ENCODE results near the gene TUBA4A.

TUBA4A gene

DNA sequence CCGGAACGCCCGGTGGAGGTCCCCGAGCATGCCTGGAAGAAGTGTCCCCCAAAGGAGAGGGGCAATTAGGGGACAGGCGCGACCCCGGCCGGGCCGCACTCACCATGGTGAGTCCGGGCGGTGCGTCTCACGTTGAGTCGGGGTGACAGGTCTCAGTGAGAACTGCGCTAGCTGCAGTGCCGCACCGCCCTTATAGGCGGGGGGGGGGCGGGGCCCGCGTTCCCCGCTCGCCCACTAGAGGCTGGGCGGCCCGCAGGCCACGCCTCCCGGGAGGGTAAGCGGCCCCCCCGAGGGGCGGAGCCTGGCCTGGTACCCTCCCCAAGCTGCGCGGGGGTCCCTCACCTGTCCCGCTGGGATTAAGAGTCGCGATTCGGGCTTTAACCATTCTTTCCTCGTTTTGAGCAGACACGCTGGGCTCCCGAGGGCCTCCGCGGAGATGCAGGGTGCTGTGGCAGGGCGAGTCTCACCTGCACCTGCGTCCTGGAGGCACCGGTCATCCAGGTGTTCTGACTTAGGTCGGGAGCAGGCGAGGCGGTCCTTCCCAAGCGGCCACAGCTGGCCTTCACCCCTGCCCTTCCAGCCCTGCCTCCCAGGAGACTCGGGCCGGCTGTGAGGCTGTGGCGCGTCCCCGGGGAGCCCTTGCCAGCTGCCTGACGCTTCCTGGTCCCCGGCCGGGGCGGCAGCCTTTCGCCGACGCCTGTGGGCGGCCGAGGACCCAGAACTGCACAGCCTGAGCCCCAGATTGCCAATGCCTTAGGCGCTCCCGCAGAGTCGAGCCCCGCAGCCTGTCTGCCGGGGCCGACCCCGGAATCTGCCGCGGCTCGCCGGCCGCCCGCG, at the start of gene TUBA4A:
Gene TUBA4A, minus strand, starts transcription at position 166 of the 837 bp plus-strand sequence. Its CDS starts 60 bp downstream, at position 106.
- Histone ChIP-seq H3K36me3 (ENCODE audit: control insufficient read depth, insufficient read depth, low read length, severe bottlenecking) (peaks cover 3% of the 10 kb centered on the region), H3K9ac (ENCODE audit: low read length) (peak within 1 kb of the TSS; percentile 61), H3K9me3 (ENCODE audit: control insufficient read depth, low read length) (no peaks in the 10 kb centered on the region), H3K4me1 (ENCODE audit: control insufficient read depth, insufficient read depth, low read length) (peaks cover 42% of the 10 kb centered on the region), H3K27me3 (replicated peaks; ENCODE audit: control insufficient read depth, insufficient read depth, low read length) (no peaks in the 10 kb centered on the region), H3K4me3 (ENCODE audit: low read length) (peak within 1 kb of the TSS; percentile 81)
- DNase-seq (ENCODE audit: low read depth): peak; percentile 72

DNA sequence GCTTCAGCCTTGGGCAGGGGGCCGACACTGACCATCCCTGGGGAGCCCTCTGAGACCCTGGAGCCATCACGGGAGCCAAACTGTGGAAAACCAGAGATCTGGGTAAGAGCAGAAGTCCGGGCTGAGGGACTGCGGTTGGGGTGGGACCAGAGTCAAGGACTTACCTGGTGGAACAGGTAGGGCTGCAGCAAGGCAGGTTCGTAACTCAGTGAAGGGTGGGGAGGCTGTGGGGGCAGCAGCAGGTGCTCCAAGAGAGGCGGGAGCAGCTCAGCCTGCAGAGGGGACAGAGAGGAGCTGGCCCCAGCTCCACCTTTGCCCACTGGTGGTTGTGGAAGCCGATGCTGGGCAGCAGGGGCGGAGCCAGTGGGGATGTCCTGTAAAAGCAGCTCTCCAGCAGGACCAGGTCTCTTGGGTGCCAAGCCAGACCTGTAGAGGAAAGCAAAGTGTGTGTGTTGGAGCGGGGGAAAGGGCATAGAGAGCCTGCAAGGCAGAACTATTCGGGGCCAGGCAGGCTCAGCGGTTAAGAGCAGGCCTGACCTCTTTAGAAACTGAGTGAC, 48.8 kb upstream of the TUBA4A start:
- Histone ChIP-seq H3K4me1 (ENCODE audit: control insufficient read depth, insufficient read depth, low read length) (no peaks in the 10 kb centered on the region), H3K9ac (ENCODE audit: low read length) (no peak overlapping the region), H3K36me3 (ENCODE audit: control insufficient read depth, insufficient read depth, low read length, severe bottlenecking) (no peaks in the 10 kb centered on the region), H3K9me3 (ENCODE audit: control insufficient read depth, low read length) (no peaks in the 10 kb centered on the region), H3K4me3 (ENCODE audit: low read length) (no peak overlapping the region), H3K27me3 (replicated peaks; ENCODE audit: control insufficient read depth, insufficient read depth, low read length) (peaks cover 51% of the 10 kb centered on the region)
- no peak for DNase-seq (ENCODE audit: low read depth)

DNA sequence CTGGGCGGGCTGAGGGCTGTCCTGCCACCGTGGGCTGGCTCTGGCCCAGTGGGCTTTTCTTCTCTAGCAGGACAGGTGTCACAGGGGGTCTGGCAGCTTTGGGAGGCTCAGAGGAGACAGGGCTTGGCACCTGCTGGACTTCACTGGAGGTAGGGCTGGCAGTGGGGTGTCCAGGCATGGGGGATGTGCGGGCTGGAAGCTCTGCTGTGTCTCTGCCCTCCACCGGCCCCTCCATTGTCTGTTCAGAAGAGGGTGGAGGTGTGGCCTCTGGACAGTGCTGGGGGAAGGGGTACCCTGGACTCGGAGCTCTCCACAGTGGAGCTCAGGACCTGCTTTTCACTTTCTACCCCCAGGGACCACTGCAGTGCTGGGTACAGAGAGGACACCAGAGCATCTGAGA, 46.3 kb upstream of the TUBA4A start:
- H3K4me1 ChIP-seq (ENCODE audit: control insufficient read depth, insufficient read depth, low read length): peaks cover 5% of the 10 kb centered on the region
- H3K36me3 ChIP-seq (ENCODE audit: control insufficient read depth, insufficient read depth, low read length, severe bottlenecking): no peaks in the 10 kb centered on the region
- H3K27me3 ChIP-seq (replicated peaks; ENCODE audit: control insufficient read depth, insufficient read depth, low read length): peaks cover 47% of the 10 kb centered on the region
- H3K9me3 ChIP-seq (ENCODE audit: control insufficient read depth, low read length): no peaks in the 10 kb centered on the region
- no peak for DNase-seq (ENCODE audit: low read depth)
- H3K4me3 ChIP-seq (ENCODE audit: low read length): no peak overlapping the region
- no peak overlapping the region for H3K9ac ChIP-seq (ENCODE audit: low read length)

GRCh38 chr2:219299372-219299760, 45.6 kb upstream of the TUBA4A start:
- no peaks in the 10 kb centered on the region for H3K9me3 ChIP-seq (ENCODE audit: control insufficient read depth, low read length)
- H3K4me3 ChIP-seq (ENCODE audit: low read length): no peak overlapping the region
- no peak for DNase-seq (ENCODE audit: low read depth)
- peaks cover 8% of the 10 kb centered on the region for H3K4me1 ChIP-seq (ENCODE audit: control insufficient read depth, insufficient read depth, low read length)
- H3K36me3 ChIP-seq (ENCODE audit: control insufficient read depth, insufficient read depth, low read length, severe bottlenecking): no peaks in the 10 kb centered on the region
- H3K27me3 ChIP-seq (replicated peaks; ENCODE audit: control insufficient read depth, insufficient read depth, low read length): peaks cover 47% of the 10 kb centered on the region
- no peak overlapping the region for H3K9ac ChIP-seq (ENCODE audit: low read length)

DNA sequence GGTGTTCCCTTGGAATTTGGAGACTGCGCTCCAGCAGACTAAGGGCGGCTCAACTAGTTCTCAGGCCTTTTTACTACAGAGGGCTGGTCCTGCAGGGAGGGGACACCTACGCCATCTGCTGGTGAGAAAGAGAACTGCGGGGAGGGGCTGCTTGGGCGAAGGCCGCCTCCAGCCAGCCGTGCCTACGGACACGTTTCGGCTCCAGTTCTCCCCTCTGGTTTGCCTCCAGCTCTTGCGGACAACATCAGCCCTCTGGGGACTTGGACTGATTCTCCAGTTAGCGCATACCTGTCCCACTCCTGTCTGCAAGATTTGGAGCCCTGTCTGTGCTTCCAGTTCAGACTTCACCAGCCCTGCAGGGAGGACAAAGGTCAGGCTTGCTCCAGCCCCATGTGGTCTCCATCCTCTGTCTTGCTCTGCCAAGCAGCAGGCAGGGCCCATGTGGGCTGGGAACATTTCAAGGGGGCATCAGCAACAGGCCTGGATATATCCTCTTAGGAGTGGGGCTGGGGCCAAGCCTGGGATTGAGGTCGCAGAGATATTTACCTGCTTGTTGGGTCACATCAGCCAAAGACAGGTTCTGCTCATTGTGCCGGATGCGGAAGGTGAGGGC, 45.1 kb upstream of the TUBA4A start:
- no peaks in the 10 kb centered on the region for H3K9me3 ChIP-seq (ENCODE audit: control insufficient read depth, low read length)
- H3K9ac ChIP-seq (ENCODE audit: low read length): peak overlapping the region; percentile 11
- H3K27me3 ChIP-seq (replicated peaks; ENCODE audit: control insufficient read depth, insufficient read depth, low read length): peaks cover 43% of the 10 kb centered on the region
- H3K36me3 ChIP-seq (ENCODE audit: control insufficient read depth, insufficient read depth, low read length, severe bottlenecking): no peaks in the 10 kb centered on the region
- H3K4me1 ChIP-seq (ENCODE audit: control insufficient read depth, insufficient read depth, low read length): peaks cover 13% of the 10 kb centered on the region
- H3K4me3 ChIP-seq (ENCODE audit: low read length): no peak overlapping the region
- peak; percentile 90 for DNase-seq (ENCODE audit: low read depth)

GRCh38 chr2:219297766-219298456, 44.2 kb upstream of the TUBA4A start:
- Histone ChIP-seq H3K27me3 (replicated peaks; ENCODE audit: control insufficient read depth, insufficient read depth, low read length) (peaks cover 33% of the 10 kb centered on the region), H3K4me1 (ENCODE audit: control insufficient read depth, insufficient read depth, low read length) (peaks cover 16% of the 10 kb centered on the region), H3K9me3 (ENCODE audit: control insufficient read depth, low read length) (no peaks in the 10 kb centered on the region), H3K4me3 (ENCODE audit: low read length) (no peak overlapping the region), H3K9ac (ENCODE audit: low read length) (no peak overlapping the region), H3K36me3 (ENCODE audit: control insufficient read depth, insufficient read depth, low read length, severe bottlenecking) (no peaks in the 10 kb centered on the region)
- DNase-seq (ENCODE audit: low read depth): no peak

DNA sequence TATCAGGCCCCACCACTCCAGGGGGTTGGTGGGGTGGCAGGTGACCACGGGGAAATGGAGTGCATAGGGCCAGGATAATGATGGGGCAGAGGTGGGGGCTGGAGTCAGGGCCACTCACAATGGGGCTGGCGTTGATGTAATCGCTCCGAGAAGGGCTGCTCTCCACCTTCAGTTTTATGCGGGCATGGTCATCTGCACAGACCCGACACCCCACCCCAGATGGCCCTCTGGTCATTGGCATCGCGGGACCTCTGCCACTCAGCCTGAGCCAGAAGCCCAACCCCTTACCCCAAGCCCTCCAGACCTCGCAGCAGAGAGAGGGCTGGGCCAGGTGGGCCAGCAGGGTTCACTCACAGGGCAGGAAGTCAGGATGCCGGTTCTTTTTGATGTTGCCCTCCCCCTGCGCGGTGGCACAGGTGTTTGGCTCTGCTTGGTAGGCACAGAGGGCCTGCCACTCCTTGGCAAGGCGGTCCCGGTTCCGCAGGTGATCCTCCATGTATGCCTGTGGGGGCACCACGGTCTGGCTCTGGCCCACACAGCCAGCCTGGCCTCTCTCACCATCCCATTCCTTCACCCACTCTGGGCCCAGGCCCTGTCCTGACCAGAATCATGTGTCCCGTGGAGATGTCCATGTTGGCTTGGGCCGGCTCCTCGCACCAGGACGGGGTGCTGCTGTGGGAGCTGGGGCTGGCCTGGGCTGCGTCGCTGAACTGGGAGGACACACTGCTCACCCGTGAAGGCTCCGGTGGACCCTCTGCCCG, 43.1 kb upstream of the TUBA4A start:
- Histone ChIP-seq H3K4me3 (ENCODE audit: low read length) (no peak overlapping the region), H3K9ac (ENCODE audit: low read length) (no peak overlapping the region), H3K9me3 (ENCODE audit: control insufficient read depth, low read length) (no peaks in the 10 kb centered on the region), H3K36me3 (ENCODE audit: control insufficient read depth, insufficient read depth, low read length, severe bottlenecking) (no peaks in the 10 kb centered on the region), H3K4me1 (ENCODE audit: control insufficient read depth, insufficient read depth, low read length) (peaks cover 16% of the 10 kb centered on the region), H3K27me3 (replicated peaks; ENCODE audit: control insufficient read depth, insufficient read depth, low read length) (peaks cover 24% of the 10 kb centered on the region)
- DNase-seq (ENCODE audit: low read depth): no peak

DNA sequence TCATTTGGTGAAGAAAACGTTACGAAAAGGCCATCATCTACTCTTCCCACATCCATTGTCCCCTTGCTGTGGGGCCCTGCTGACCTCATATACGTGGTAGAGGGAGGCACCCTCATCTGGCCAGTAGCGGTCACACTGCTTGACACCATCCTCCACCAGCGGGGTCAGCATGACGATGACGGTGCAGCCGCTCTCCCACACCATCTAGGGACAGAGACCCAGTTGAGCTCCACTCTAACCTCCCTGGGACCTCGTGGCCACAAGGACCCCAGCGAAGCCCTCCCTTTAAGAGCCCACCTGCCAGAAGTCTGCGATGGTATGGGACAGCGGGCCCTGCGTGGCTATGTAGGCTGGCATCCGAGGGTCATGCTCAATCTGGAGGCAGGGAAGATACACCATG, 42.4 kb upstream of the TUBA4A start:
- no peak overlapping the region for H3K4me3 ChIP-seq (ENCODE audit: low read length)
- H3K4me1 ChIP-seq (ENCODE audit: control insufficient read depth, insufficient read depth, low read length): peaks cover 16% of the 10 kb centered on the region
- no peaks in the 10 kb centered on the region for H3K9me3 ChIP-seq (ENCODE audit: control insufficient read depth, low read length)
- peaks cover 18% of the 10 kb centered on the region for H3K27me3 ChIP-seq (replicated peaks; ENCODE audit: control insufficient read depth, insufficient read depth, low read length)
- no peak for DNase-seq (ENCODE audit: low read depth)
- no peaks in the 10 kb centered on the region for H3K36me3 ChIP-seq (ENCODE audit: control insufficient read depth, insufficient read depth, low read length, severe bottlenecking)
- no peak overlapping the region for H3K9ac ChIP-seq (ENCODE audit: low read length)

DNA sequence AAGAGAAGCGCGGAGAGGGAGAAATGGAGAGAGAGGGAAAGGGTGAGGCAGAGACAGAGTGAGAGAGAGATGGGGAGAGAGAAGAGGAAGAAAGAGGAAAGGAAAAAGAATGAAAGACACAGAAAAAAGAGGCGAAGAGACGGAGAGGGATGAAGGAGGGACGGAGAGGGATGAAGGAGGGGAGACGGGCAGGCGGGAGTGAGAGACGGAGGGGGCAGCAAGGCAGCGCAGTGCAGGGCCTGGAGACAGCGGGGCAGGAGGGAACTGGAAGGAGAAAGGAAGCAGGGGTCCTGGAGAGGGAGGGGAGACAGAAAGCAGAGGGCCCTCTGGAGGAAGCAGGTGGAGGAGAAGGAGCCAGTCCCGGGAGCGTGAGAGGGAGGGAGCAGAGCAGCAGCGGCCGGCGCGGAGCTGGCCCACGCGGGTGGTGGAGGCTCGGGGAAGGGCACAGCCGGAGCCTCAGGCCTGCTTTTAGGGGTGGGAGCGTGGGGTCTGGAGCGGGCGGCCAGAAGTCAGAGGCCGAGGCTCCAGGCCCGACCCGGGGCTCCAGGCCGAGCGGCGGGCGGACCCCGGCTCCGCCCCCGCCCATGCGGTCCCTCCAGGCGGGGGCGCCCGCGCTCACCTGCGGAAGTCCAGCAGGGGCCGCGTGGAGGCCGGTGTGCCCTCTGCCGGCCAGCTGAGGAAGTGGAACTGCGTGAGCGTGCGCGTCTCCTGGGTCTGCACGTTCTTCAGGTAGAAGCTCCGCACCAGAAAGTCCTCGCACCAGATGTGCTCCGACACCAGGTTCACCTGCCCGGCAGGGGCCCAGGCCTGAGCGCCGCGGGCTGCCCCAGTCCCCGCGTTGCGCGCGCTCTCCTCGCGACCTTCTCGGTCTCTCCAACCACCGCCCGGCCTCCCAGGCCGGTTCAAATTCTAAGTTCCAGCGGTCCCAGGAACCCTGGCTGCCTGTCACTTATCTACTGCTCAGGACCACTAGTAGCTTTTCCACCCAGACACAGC, 40.9 kb upstream of the TUBA4A start:
- H3K4me1 ChIP-seq (ENCODE audit: control insufficient read depth, insufficient read depth, low read length): peaks cover 22% of the 10 kb centered on the region
- H3K4me3 ChIP-seq (ENCODE audit: low read length): peak overlapping the region; percentile 75
- peak; percentile 92 for DNase-seq (ENCODE audit: low read depth)
- peak overlapping the region; percentile 81 for H3K9ac ChIP-seq (ENCODE audit: low read length)
- H3K9me3 ChIP-seq (ENCODE audit: control insufficient read depth, low read length): no peaks in the 10 kb centered on the region
- no peaks in the 10 kb centered on the region for H3K36me3 ChIP-seq (ENCODE audit: control insufficient read depth, insufficient read depth, low read length, severe bottlenecking)
- peaks cover 8% of the 10 kb centered on the region for H3K27me3 ChIP-seq (replicated peaks; ENCODE audit: control insufficient read depth, insufficient read depth, low read length)

GRCh38 chr2:219293736-219294231, 40.1 kb upstream of the TUBA4A start:
- H3K4me1 ChIP-seq (ENCODE audit: control insufficient read depth, insufficient read depth, low read length): peaks cover 27% of the 10 kb centered on the region
- H3K9me3 ChIP-seq (ENCODE audit: control insufficient read depth, low read length): no peaks in the 10 kb centered on the region
- no peak overlapping the region for H3K4me3 ChIP-seq (ENCODE audit: low read length)
- H3K9ac ChIP-seq (ENCODE audit: low read length): peak overlapping the region; percentile 81
- H3K36me3 ChIP-seq (ENCODE audit: control insufficient read depth, insufficient read depth, low read length, severe bottlenecking): no peaks in the 10 kb centered on the region
- no peak for DNase-seq (ENCODE audit: low read depth)
- no peaks in the 10 kb centered on the region for H3K27me3 ChIP-seq (replicated peaks; ENCODE audit: control insufficient read depth, insufficient read depth, low read length)

All from adipocyte (in vitro differentiated cells).